Measurements from ENCODE around the gene PLK2. TPM values are rescaled to one million over a fixed set of nuclear protein-coding genes. Genes with fewer than 3 reads are reported as not detected.

PLK2 gene
- total RNA-seq, 4 donors from 2014 or later, result 18.2 to 61.4 (median 36.4) TPM

DNA sequence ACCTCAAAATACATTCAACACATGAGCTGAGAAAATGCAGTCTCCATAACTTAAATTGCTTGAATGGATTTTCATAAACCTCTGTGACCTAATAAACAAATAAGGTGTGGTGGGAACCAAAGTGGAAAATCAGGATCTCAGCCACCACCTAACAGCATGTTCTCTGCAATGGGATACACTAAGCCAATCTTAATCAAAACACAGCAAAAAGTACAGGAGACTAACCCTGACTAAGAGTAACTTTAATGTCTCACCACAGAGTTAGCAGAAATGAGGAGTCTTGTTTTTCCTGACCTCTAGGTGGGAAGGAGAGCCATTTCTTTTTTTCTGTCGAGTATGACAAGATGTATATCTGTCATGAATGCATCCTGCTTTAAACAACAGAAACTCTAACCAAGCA is 48.5 kb downstream of the PLK2 start:
- ATAC-seq, result no peak
- TF ChIP-seq EP300 (IDR thresholded peaks at IDR 0.05), result no peak
- no peak for TF ChIP-seq POLR2A (IDR thresholded peaks at IDR 0.05)
- no peak for TF ChIP-seq POLR2AphosphoS5 (IDR thresholded peaks at IDR 0.05)
- TF ChIP-seq CTCF (IDR thresholded peaks at IDR 0.05), result no peak

GRCh38 chr5:58410441-58410840 is 49.4 kb downstream of the PLK2 start:
- ATAC-seq, result no peak
- H3K4me1 ChIP-seq, result no peaks in the 10 kb centered on the region
- H3K36me3 ChIP-seq, result no peaks in the 10 kb centered on the region
- 42 to 49% methylated on average over 2 of the region's 2 CpGs for WGBS, 2 donors (ENCODE audit: low coverage in 1 of 2)
- no peaks in the 10 kb centered on the region for H3K9me3 ChIP-seq
- H3K27me3 ChIP-seq, result no peaks in the 10 kb centered on the region
- no peak overlapping the region for H3K4me3 ChIP-seq
- no peak for TF ChIP-seq POLR2AphosphoS5 (IDR thresholded peaks at IDR 0.05)
- no peak for TF ChIP-seq CTCF (IDR thresholded peaks at IDR 0.05)
- no peak for TF ChIP-seq EP300 (IDR thresholded peaks at IDR 0.05)
- H3K27ac ChIP-seq, result no peak overlapping the region

More for the DNA sequence above, 48.5 kb downstream of the PLK2 start:
- 50 to 75% methylated on average over 1 of the region's 1 CpG for WGBS, 2 donors (ENCODE audit: low coverage in 1 of 2)
- no peaks in the 10 kb centered on the region for H3K9me3 ChIP-seq
- no peaks in the 10 kb centered on the region for H3K27me3 ChIP-seq
- H3K27ac ChIP-seq, result no peak overlapping the region
- no peaks in the 10 kb centered on the region for H3K36me3 ChIP-seq
- H3K4me1 ChIP-seq, result no peaks in the 10 kb centered on the region
- H3K4me3 ChIP-seq, result no peak overlapping the region

DNA sequence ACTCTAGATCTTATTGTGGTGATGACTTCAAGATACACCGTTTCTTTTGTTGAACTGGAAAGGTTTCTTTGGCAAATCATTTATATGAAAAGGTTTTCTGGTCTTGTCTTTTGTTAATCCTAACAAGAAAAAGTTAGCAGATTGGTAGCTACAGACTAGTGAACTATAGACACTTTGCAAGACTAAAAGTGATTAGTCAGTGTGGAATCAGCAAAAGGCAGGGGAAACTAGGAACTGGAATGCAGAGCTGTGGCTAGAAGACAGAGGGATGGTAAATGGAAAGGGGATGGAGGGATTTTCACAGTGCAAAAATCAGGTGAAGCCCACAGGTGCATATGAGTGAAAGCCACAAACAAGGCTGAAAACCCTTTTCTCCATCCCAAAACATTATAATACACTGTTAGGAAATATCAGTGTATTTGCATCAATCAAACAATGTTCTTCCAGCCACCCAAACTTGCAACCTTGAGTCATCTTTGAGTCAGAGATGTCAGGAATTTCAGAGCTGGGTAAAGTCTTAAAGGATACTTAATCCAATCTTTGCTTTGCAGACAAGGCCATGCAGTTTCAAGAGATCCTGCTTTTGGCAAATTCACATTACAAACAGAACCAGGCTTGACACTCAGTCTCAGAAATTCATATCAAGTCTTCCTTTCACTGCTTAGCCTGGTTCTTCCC is 52.7 kb downstream of the PLK2 start:
- Histone ChIP-seq H3K4me1 (no peaks in the 10 kb centered on the region), H3K27ac (no peak overlapping the region), H3K36me3 (no peaks in the 10 kb centered on the region), H3K4me3 (no peak overlapping the region), H3K9me3 (no peaks in the 10 kb centered on the region), H3K27me3 (no peaks in the 10 kb centered on the region)
- TF ChIP-seq POLR2A (IDR thresholded peaks at IDR 0.05), result no peak
- TF ChIP-seq CTCF (IDR thresholded peaks at IDR 0.05), result no peak
- TF ChIP-seq POLR2AphosphoS5 (IDR thresholded peaks at IDR 0.05), result no peak
- TF ChIP-seq EP300 (IDR thresholded peaks at IDR 0.05), result no peak
- 67 to 87% methylated on average over 1 of the region's 1 CpG for WGBS, 2 donors (ENCODE audit: low coverage in 1 of 2)
- ATAC-seq, result no peak

DNA sequence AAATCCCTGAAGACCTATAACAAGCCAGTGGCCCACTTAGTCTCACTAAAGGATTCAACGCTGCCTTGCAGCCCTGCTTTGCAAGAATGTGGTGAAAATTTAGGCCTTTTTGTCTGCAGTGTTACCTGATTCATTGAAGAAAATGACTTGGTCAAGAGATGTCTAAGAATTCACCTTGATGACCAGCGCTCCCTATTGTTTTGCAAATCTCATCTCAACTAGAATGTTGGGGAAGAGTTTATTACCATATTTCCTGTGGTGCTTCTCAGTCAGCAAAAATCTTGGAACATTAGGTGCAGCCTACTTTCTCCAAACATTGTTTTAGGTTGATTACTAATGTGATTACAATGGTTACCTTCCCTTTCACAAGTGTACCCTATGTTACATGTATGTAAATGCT is 53.5 kb downstream of the PLK2 start:
- WGBS, 2 donors (ENCODE audit: low coverage in 1 of 2), result 61 to 88% methylated on average over 2 of the region's 2 CpGs
- TF ChIP-seq POLR2A (IDR thresholded peaks at IDR 0.05) (no peak), EP300 (IDR thresholded peaks at IDR 0.05) (no peak), POLR2AphosphoS5 (IDR thresholded peaks at IDR 0.05) (no peak), CTCF (IDR thresholded peaks at IDR 0.05) (no peak)

DNA sequence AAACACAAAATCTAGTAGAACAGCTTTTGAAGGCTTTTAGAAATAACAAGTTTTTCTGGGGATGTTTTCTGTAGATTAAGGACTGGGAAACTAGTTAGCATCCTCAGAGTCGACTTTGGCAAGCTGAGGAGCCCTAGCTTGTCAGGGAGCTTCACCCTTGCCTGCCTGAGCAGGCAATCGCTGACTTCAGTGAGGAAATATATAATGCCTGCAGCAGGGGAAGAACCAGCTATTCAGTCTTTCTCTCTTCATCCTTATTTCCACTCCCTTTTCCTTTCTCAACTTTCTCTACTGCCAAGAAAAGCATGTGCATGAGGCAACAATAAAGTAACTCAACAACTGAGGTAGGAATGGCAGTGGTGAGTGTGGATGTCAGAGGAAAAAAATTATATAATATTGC is 54.7 kb downstream of the PLK2 start:
- Histone ChIP-seq H3K4me3 (no peak overlapping the region), H3K9me3 (no peaks in the 10 kb centered on the region), H3K36me3 (no peaks in the 10 kb centered on the region), H3K27ac (no peak overlapping the region), H3K4me1 (no peaks in the 10 kb centered on the region), H3K27me3 (no peaks in the 10 kb centered on the region)
- no peak for TF ChIP-seq CTCF (IDR thresholded peaks at IDR 0.05)
- no peak for TF ChIP-seq EP300 (IDR thresholded peaks at IDR 0.05)
- TF ChIP-seq POLR2AphosphoS5 (IDR thresholded peaks at IDR 0.05), result no peak
- TF ChIP-seq POLR2A (IDR thresholded peaks at IDR 0.05), result no peak
- 43 to 50% methylated on average over 2 of the region's 2 CpGs for WGBS, 2 donors (ENCODE audit: low coverage in 1 of 2)
- no peak for ATAC-seq

More for the DNA sequence above, 53.5 kb downstream of the PLK2 start:
- ATAC-seq, result no peak
- Histone ChIP-seq H3K4me1 (no peaks in the 10 kb centered on the region), H3K36me3 (no peaks in the 10 kb centered on the region), H3K9me3 (no peaks in the 10 kb centered on the region), H3K27ac (no peak overlapping the region), H3K4me3 (no peak overlapping the region), H3K27me3 (no peaks in the 10 kb centered on the region)
